GM18511 (cell line): Measurements from ENCODE around the gene BANP.
"Not testable (repeated sequence)": the region's sequence is repeated elsewhere in the genome, so short reads cannot be mapped to it uniquely, and the experiment has no call there.

ENCODE experiments used
- ATAC-seq: cut with Tn5 transposase; IDR thresholded peaks from one replicate; pipeline ENCODE4 v1.9.1; 2021; ENCODE audit warnings: mild to moderate bottlenecking, moderate library complexity; ENCODE audit not compliant: unreplicated experiment

The BANP gene

GRCh38 chr16:87965417-87965816 is 14.2 kb downstream of the BANP start:
- no peak for ATAC-seq

DNA sequence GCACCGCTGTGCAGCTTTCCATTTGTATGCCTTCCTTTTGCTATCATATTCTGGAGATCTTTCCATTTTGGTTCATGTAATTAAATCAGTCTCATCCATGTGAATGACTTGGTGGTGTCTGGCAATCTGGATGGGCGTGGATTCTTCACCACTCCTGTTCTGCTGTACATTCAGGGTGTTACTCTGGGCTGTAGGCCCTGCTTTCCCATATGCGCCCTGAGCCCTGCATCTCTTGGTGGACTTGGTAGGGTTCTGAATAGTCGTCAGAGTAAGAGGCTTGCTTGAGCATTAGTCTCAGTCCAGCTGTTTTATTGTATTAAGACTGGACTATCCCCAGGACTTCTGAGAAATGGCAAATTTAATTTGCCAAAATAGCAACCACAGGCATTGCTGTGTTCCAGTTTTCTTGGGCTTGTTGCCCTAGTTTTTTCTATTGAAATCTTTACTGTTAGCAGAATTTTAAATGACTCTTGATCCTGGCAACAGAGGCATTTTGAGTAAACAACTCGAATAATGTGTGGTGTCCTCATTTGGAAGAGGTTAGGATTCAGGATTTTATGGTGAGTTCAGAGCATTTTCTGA is 14.9 kb downstream of the BANP start:
- no peak for ATAC-seq

GRCh38 chr16:87966685-87967185 is 15.5 kb downstream of the BANP start:
- no peak for ATAC-seq

DNA sequence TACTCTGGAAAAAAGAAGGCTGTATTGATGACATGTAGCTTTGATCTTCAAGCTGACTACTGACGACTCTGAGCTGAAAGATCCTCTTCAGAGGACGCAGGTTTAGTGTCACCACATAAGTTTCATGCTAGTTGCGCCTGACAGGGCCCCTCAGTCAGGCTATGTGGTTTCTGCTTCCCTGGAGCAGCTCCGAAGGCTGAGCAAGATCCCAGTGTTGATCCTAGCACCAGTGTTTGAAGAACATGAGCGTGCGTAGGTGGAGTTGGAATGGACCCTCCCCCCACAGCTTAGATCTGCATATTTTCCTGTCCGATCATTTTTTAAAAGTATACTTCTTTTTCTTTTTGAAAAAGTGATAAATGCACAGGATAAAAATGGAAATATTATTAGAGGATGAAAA is 17.3 kb downstream of the BANP start:
- ATAC-seq: no peak

DNA sequence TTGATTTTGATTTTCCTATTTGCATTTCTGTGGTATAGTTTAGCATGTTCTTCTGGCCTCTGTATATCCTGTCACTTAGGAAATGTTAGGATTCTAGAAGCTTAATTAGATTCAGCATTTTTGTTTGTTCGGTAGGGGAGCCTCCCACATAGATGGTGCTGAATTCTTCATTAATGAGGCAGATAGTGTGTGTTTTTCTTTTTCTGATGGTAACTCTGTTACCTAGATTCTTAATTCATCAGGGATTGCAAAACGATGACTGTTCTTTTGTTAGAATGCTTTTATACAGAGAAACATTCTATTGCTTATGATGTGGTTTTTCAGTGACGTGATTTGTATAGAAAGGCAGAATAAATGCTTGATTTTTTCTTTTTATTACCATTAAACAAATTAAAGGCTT is 19.0 kb downstream of the BANP start:
- ATAC-seq: no peak

GRCh38 chr16:87971933-87972332 is 20.7 kb downstream of the BANP start:
- ATAC-seq: no peak

DNA sequence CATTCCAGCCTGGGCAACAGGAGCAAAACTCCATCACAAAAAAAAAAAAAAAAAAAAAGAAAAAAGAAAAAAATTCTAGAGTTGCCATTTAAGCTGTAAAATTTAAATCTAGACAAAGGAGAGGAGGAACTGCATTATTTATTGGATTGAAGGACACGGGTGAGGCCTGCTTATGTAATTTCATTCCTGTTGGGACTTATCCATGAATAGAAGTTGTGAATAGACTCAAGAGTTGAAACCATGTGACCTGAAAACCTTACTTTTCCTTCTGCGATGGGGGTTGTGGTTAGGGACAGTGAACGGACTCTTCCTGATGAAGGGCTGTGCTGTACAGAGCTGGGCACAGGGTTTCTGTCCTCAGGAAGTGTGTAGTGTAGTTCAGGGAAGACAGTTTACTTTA is 22.5 kb downstream of the BANP start:
- no peak for ATAC-seq

DNA sequence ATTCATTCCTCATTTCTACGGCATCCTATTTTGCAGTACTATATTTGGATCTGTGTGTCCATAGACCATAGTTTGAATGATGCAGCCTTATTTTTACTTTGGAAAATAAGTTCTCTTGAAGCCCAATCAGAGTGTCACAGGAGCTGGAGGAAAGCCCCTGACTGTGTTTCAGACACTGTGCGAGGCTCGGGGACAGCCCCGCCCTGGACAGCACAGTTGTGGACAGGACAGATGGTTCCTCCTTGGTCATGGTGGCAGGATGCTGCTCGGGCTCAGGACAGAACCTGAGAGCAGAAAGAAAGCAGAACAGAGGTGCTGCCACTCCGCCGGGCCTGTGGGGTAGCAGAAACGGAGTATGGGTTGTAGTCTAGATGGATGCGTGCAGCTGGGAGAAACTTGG is 22.9 kb downstream of the BANP start:
- no peak for ATAC-seq

GRCh38 chr16:87976665-87977064 is 25.4 kb downstream of the BANP start:
- ATAC-seq: no peak

GRCh38 chr16:87978127-87978526 is 26.9 kb downstream of the BANP start:
- ATAC-seq: no peak

GRCh38 chr16:87979352-87979751 is 28.1 kb downstream of the BANP start:
- ATAC-seq: no peak

GRCh38 chr16:87979911-87980630 is 28.8 kb downstream of the BANP start:
- ATAC-seq: not testable (repeated sequence)

- ATAC-seq: not testable (repeated sequence)
Measured at GRCh38 chr16:87981376-87981775, 30.1 kb downstream of the BANP start.

DNA sequence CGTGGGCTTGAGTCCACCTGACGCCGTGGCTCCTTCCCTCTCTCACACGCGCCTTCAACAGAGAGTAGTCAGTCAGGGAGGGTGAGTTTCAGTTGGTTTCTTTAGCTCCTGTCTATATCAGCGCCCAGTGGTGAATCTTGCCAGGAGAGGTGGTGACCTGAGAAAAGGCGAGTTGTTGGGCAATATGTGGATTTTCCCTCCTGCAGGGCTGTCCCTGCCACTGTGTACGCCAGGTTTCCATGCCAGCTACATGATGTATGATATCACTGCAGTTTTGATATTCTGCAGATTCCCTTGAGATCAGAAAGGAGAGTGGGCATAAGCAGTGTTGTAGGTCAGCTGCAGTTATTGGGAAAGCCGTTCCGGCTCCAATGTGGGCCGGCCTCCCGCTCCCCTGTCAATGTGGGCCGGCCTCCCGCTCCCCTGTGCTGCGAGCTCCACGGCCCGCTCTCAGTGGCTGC is 31.4 kb downstream of the BANP start:
- no peak for ATAC-seq

GRCh38 chr16:87983072-87983736 is 32.0 kb downstream of the BANP start:
- ATAC-seq: not testable (repeated sequence)

DNA sequence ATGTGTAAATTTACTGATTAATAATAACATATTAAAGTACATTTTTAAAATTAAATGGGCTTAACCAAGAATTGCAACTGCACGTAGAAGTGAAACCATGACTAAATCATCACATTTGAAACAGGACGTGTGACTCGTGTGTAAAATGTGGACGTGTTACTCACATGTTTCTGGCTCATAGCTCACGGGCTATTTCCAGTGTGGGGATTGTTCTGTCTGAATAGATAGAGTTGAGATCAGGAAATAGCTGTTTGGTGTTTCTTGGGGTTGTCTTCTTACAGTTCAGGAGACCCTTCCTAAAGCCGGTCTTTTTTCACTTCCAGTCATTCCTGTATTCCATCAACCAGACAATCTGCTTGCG is 32.5 kb downstream of the BANP start:
- ATAC-seq: not testable (repeated sequence)

DNA sequence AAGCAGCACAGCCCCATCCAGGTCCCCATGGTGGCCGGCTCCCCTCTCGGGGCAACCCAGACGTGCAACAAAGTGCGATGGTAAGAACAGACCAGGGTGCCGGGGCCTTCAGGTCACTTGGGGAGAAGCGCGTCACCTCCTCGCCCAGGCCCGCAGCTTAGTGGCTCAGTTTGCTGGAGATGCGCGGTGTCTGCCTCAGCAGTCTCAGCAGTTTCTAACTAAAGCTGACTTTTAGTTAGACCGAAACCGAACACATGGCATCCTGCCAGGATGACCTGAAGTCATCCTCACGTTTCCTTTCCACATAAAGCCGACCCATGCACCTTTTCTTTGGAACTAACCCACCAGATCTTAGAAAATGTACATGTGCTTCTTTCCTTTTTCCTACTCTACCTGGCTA is 32.9 kb downstream of the BANP start:
- not testable (repeated sequence) for ATAC-seq

GRCh38 chr16:87984632-87985267 is 33.5 kb downstream of the BANP start:
- ATAC-seq: no peak

DNA sequence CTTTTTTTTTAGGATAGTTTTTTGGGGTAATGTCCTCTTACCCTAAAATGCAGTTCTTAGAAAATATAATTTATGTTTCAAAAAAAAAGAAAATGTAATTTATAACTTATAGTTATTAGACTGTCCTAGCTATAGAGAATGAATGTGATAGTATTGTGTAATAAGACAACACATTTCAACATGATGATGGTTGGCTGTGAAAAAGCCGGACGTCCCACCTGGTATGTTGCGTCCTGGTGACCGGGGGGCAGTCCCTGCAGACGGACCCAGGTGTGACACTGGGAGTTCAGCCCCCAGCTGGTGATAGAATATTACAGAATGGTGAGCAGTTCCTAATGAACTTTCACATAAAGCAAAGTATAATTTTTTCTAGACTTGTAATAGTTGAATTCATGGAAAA is 34.3 kb downstream of the BANP start:
- not testable (repeated sequence) for ATAC-seq

- not testable (repeated sequence) for ATAC-seq
Measured at GRCh38 chr16:87986361-87986849, 35.2 kb downstream of the BANP start.

- not testable (repeated sequence) for ATAC-seq
Measured at GRCh38 chr16:87988596-87988995, 37.4 kb downstream of the BANP start.
